Measurements from ENCODE around the gene CIZ1.

CIZ1 gene

DNA sequence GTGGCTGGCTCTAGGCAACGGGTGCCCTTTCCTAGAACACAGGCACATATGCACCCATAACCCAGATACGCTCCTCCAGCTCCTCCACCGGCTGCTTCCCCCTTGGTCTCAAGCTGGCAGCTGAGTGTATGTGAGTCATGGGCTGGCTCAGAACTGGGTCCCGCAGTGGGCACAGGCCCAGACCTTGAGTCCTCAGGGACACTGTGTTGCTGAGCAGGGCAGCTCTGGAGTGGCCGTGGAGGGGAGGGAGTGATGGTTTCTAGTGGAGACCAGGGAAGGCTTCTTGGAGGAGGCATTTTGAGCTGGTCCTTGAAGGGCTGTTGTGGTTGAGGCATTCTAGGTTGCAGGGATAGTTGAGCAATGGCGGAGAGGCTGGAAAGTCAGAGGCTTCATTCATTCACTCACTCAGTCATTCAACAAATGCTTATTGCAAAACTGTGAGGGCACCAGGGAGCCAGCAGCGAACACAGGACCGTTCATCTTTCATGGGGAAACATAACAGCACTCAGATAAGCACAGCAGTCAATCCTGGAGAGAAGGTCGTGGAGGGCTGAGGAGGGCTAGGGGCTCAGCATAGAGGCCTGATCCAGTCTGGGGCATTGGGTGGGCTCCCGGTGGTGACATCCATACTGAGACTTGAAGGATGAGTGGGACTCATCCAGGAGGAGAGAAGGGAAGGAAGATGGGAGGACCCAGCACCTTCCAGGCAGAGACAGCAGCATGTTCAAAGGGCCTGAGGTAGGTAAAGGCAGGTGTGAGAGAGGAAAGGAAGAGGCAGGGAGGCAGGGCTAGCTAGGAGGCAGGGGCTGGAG is 29.0 kb downstream of the CIZ1 start:
- H3K36me3 ChIP-seq (ENCODE audit: low read depth) = peaks cover 38% of the 10 kb centered on the region
- H3K4me1 ChIP-seq (ENCODE audit: insufficient read depth, poor library complexity, severe bottlenecking) = no peaks in the 10 kb centered on the region
- H3K4me3 ChIP-seq (ENCODE audit: severe bottlenecking) = no peak overlapping the region
- DNase-seq (ENCODE audit: low spot score) (peak; percentile 40), ATAC-seq (ENCODE audit: low read depth) (no peak)
- no peak overlapping the region for H3K27ac ChIP-seq (ENCODE audit: poor library complexity, severe bottlenecking)
- H3K9me3 ChIP-seq (ENCODE audit: severe bottlenecking) = no peaks in the 10 kb centered on the region
- H3K27me3 ChIP-seq (ENCODE audit: insufficient read depth, poor library complexity, severe bottlenecking) = no peaks in the 10 kb centered on the region
- TF ChIP-seq, protein P1, sequence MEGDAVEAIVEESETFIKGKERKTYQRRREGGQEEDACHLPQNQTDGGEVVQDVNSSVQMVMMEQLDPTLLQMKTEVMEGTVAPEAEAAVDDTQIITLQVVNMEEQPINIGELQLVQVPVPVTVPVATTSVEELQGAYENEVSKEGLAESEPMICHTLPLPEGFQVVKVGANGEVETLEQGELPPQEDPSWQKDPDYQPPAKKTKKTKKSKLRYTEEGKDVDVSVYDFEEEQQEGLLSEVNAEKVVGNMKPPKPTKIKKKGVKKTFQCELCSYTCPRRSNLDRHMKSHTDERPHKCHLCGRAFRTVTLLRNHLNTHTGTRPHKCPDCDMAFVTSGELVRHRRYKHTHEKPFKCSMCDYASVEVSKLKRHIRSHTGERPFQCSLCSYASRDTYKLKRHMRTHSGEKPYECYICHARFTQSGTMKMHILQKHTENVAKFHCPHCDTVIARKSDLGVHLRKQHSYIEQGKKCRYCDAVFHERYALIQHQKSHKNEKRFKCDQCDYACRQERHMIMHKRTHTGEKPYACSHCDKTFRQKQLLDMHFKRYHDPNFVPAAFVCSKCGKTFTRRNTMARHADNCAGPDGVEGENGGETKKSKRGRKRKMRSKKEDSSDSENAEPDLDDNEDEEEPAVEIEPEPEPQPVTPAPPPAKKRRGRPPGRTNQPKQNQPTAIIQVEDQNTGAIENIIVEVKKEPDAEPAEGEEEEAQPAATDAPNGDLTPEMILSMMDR (IDR thresholded peaks at IDR 0.05; ENCODE audit: poor library complexity, severe bottlenecking) = no peak

DNA sequence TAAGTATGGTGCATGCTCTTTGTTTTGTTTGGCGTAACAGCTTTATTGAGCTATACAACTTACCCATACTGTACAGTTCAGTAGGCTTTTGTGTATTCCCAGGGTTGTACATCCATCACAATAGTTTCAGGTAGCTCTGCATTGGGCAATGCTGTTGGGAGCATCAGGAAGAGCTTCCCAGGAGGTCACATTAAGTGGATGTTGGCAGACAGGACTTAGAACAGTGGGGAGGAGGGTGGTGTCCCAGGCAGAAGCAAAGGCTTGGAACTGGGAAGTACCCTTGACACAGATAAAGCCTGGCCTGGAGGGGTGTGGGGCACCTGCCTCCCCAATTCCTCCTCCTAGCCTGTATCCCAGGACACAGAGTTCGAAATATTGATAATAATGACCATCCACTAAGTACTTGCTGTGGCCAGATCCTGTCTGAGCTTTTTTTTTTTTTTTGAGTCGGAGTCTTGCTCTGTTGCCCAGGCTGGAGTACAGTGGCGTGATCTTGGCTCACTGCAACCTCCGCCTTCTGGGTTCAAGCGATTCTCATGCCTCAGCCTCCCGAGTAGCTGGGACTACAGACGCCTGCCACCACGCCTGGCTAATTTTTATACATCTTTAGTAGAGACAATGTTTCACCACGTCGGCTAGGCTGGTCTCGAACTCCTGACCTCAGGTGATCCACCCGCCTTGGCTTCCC is 30.0 kb downstream of the CIZ1 start:
- H3K9me3 ChIP-seq (ENCODE audit: severe bottlenecking) = no peaks in the 10 kb centered on the region
- H3K27ac ChIP-seq (ENCODE audit: poor library complexity, severe bottlenecking) = no peak overlapping the region
- DNase-seq (ENCODE audit: low spot score) (no peak), ATAC-seq (ENCODE audit: low read depth) (no peak)
- H3K4me3 ChIP-seq (ENCODE audit: severe bottlenecking) = no peak overlapping the region
- H3K4me1 ChIP-seq (ENCODE audit: insufficient read depth, poor library complexity, severe bottlenecking) = no peaks in the 10 kb centered on the region
- no peaks in the 10 kb centered on the region for H3K27me3 ChIP-seq (ENCODE audit: insufficient read depth, poor library complexity, severe bottlenecking)
- H3K36me3 ChIP-seq (ENCODE audit: low read depth) = peaks cover 28% of the 10 kb centered on the region
- TF ChIP-seq, protein P1 (IDR thresholded peaks at IDR 0.05; ENCODE audit: poor library complexity, severe bottlenecking) = no peak

DNA sequence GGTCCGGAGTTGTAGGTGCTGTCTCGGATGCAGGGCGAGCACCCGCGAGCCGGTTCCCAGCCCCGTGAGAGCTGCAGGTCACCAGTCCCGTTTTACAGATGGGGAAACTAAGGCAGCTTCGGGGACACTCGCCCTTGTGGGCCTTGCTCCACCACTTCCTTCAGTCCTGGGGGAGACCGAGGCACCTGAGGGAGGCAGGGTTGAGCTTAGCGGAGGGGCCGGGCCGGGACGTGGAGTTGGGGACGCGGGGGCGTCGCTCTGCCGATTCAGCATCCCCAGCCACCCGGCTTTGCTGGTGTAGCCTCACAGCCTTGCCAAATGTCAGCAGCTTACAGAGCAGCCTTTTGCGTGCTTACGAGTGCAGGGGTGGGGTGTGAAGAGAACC is 30.8 kb downstream of the CIZ1 start:
- peaks cover 22% of the 10 kb centered on the region for H3K36me3 ChIP-seq (ENCODE audit: low read depth)
- H3K27me3 ChIP-seq (ENCODE audit: insufficient read depth, poor library complexity, severe bottlenecking) = no peaks in the 10 kb centered on the region
- peak overlapping the region; percentile 89 for H3K4me3 ChIP-seq (ENCODE audit: severe bottlenecking)
- TF ChIP-seq, protein P1 (IDR thresholded peaks at IDR 0.05; ENCODE audit: poor library complexity, severe bottlenecking) = no peak
- H3K9me3 ChIP-seq (ENCODE audit: severe bottlenecking) = no peaks in the 10 kb centered on the region
- DNase-seq (ENCODE audit: low spot score) (peak; percentile 54), ATAC-seq (ENCODE audit: low read depth) (no peak)
- H3K4me1 ChIP-seq (ENCODE audit: insufficient read depth, poor library complexity, severe bottlenecking) = no peaks in the 10 kb centered on the region
- H3K27ac ChIP-seq (ENCODE audit: poor library complexity, severe bottlenecking) = peak overlapping the region; percentile 26

DNA sequence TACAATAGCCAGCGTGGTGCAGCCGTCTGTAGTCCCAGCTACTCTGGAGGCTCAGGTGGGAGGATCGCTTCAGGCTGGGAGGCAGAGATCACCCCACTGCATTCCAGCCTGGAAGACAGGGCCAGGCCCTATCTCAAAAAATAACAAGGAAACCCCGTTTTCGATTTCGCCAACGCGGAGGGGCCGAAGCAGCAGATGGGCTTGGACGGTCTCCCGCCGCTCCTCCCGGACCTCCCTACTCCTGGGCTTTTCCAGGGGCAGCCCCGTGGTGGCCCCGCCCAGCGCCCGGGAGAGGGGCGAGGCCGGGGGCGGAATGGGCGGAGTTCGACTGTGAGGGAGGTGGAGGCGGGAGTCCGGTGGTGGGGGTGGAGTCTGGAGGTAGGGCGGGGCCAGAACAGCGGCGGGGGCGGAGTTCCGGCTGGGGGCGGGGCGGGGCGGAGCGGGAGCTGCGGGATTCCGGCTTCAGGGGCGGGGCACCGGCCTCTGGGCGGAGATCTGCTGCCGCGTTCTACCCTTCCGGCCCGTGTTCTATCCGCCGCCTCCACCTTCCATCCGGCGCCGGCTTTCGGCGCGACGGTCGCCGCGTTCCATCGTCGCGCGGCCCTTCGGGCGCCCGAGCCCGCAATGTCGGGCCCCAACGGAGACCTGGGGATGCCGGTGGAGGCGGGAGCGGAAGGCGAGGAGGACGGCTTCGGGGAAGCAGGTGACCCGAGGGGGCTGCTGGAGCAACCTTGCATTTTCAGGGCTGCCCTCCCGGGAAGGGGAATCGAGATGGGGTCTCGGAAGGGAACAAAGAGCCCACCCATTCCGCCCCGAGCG is 31.4 kb downstream of the CIZ1 start, which contains the start of gene BBLN:
Gene BBLN, plus strand, starts transcription at position 482 of the 819 bp plus-strand sequence. Its CDS starts 143 bp downstream, at position 625.
- ATAC-seq (ENCODE audit: low read depth) = peak; percentile 85
- Histone ChIP-seq H3K36me3 (ENCODE audit: low read depth) (peaks cover 21% of the 10 kb centered on the region), H3K27ac (ENCODE audit: poor library complexity, severe bottlenecking) (peak within 1 kb of the TSS; percentile 26), H3K9me3 (ENCODE audit: severe bottlenecking) (no peaks in the 10 kb centered on the region), H3K27me3 (ENCODE audit: insufficient read depth, poor library complexity, severe bottlenecking) (no peaks in the 10 kb centered on the region), H3K4me3 (ENCODE audit: severe bottlenecking) (peak within 1 kb of the TSS; percentile 89), H3K4me1 (ENCODE audit: insufficient read depth, poor library complexity, severe bottlenecking) (no peaks in the 10 kb centered on the region)
- peak; percentile 92 for DNase-seq (ENCODE audit: low spot score)
- TF ChIP-seq, protein P1 (IDR thresholded peaks at IDR 0.05; ENCODE audit: poor library complexity, severe bottlenecking) = no peak
